HepG2 (cell line): Measurements from ENCODE around the gene ANKRD65. TPM values are rescaled to one million over a fixed set of nuclear protein-coding genes. Genes with fewer than 3 reads are reported as not detected.

Experiments used
- ARID5B ChIP-seq: IDR thresholded peaks from 2 replicates; pipeline ENCODE4 v1.4.0; 2020; ENCODE audit warnings: mild to moderate bottlenecking, missing genetic modification reagents
- BHLHE40 ChIP-seq: IDR thresholded peaks from 2 replicates; pipeline ENCODE4 v1.6.1; 2011; ENCODE audit warnings: low read length, improper control_type of control experiment
- CREM ChIP-seq, 2 experiments: sonication (generic) in 1 of 2; formaldehyde crosslinking in 1 of 2; IDR thresholded peaks; 2 replicates each; pipeline versions ENCODE4 v1.4.0 to v1.6.1; 2016 to 2020; ENCODE audit warnings: antibody characterized with exemption in 1 of 2, mild to moderate bottlenecking in 1 of 2, missing genetic modification reagents in 1 of 2
- FOXA1 ChIP-seq, 2 experiments: fragments of 450-650 bp in 1 of 2; sonication (generic) in 1 of 2; formaldehyde crosslinking in 1 of 2; IDR thresholded peaks; 2 replicates each; pipeline versions ENCODE4 v1.4.0 to v1.6.1; 2016 to 2020; ENCODE audit warnings: missing genetic modification reagents in 1 of 2
- FOXA3 ChIP-seq: IDR thresholded peaks from 2 replicates; pipeline ENCODE4 v1.6.1; 2016; ENCODE audit warnings: missing genetic modification reagents, missing compliant biosample characterization
- GRHL1 ChIP-seq: sonication (generic); formaldehyde crosslinking; conservative IDR thresholded peaks from 2 replicates; pipeline ENCODE4 v1.8.0; 2022; ENCODE audit warnings: missing genetic modification reagents
- NFYB ChIP-seq: sonication (generic); formaldehyde crosslinking; IDR thresholded peaks from 2 replicates; pipeline ENCODE4 v1.4.0; 2020; ENCODE audit warnings: missing genetic modification reagents
- TBX3 ChIP-seq: fragments of 450-650 bp; IDR thresholded peaks from 2 replicates; pipeline ENCODE4 v1.6.1; 2017; ENCODE audit warnings: antibody characterized with exemption, mild to moderate bottlenecking, inconsistent platforms, borderline replicate concordance
- UBTF ChIP-seq: sonication (generic); formaldehyde crosslinking; IDR thresholded peaks from 2 replicates; pipeline ENCODE4 v1.4.0; 2020; ENCODE audit warnings: mild to moderate bottlenecking, missing genetic modification reagents
- ZBTB2 ChIP-seq: sonication (generic); formaldehyde crosslinking; IDR thresholded peaks from 2 replicates; pipeline ENCODE4 v1.8.0; 2022; ENCODE audit warnings: low read depth, missing genetic modification reagents
- ZBTB25 ChIP-seq: IDR thresholded peaks from 2 replicates; pipeline ENCODE4 v1.6.1; 2018; ENCODE audit warnings: missing genetic modification reagents
- ZNF138 ChIP-seq: sonication (generic); formaldehyde crosslinking; IDR thresholded peaks from 2 replicates; pipeline ENCODE4 v1.5.0; 2020; ENCODE audit warnings: mild to moderate bottlenecking, low read depth, missing genetic modification reagents
- ZNF180 ChIP-seq: sonication (generic); formaldehyde crosslinking; IDR thresholded peaks from 2 replicates; pipeline ENCODE4 v1.4.0; 2020; ENCODE audit warnings: low read depth, missing genetic modification reagents, borderline replicate concordance
- ZNF383 ChIP-seq: sonication (generic); formaldehyde crosslinking; IDR thresholded peaks from 2 replicates; pipeline ENCODE4 v1.4.0; 2020; ENCODE audit warnings: missing genetic modification reagents, mild to moderate bottlenecking, borderline replicate concordance
- ZNF564 ChIP-seq: sonication (generic); formaldehyde crosslinking; IDR thresholded peaks from 2 replicates; pipeline ENCODE4 v1.8.1; 2023; ENCODE audit warnings: mild to moderate bottlenecking, missing genetic modification reagents
- ZUFSP ChIP-seq: sonication (generic); formaldehyde crosslinking; IDR thresholded peaks from 2 replicates; pipeline ENCODE4 v1.9.0; 2021; ENCODE audit warnings: missing genetic modification reagents, mild to moderate bottlenecking, borderline replicate concordance
- polyA plus RNA-seq, 8 experiments: library from polyadenylated mRNA; depleted of rRNA in 3 of 8; stranded (reverse) in 7 of 8; unstranded in 1 of 8; fragments of >200 nt; fragmentation: Illumina TruSeq in 4 of 8; extraction: Trizol in 4 of 8; gene quantifications; 2 replicates each; pipeline versions ENCODE4 v1.2.1 to v1.2.3, GENCODE V29; 2011 to 2016; ENCODE audit warnings: low read depth in 4 of 8, missing spikeins in 1 of 8, mixed read lengths in 1 of 8; ENCODE audit not compliant: insufficient read depth in 1 of 8
- total RNA-seq, 5 experiments: library from RNA; depleted of rRNA; stranded (reverse); fragments of >200 nt; fragmentation: Illumina TruSeq; extraction: Trizol; gene quantifications; 2 replicates each; pipeline ENCODE4 v1.2.3, GENCODE V29; 2016; ENCODE audit warnings: low read depth in 1 of 5

ANKRD65 gene
- total and polyA plus RNA-seq, 2 of the 13 experiments (the other 11 are each of a cell fraction or from before 2014, with no cell fraction given) = 12.1 to 30.1 TPM

GRCh38 chr1:1431845-1432273 is 10.8 kb upstream of the ANKRD65 start (continued):
- TF ChIP-seq ARID5B (peak; percentile 65), ZNF383 (no peak), TBX3 (no peak), ZBTB2 (CRISPR knock-in tag) (0 out of 2 replicates have a peak, but pooled peaks have one; percentile 37), CREM (IDR thresholded peaks at IDR 0.05) (peak; percentile 49; the same call in 1 of the 2 replicates), CREM (CRISPR knock-in tag; IDR thresholded peaks at IDR 0.05) (no peak), ZNF138 (CRISPR knock-in tag) (no peak), ZNF180 (CRISPR knock-in tag) (no peak), ZNF564 (CRISPR knock-in tag) (peak; percentile 76; the same call in 1 of the 2 replicates), BHLHE40 (no peak), FOXA1 (IDR thresholded peaks at IDR 0.05) (no peak), FOXA1 (CRISPR knock-in tag; IDR thresholded peaks at IDR 0.05) (peak; percentile 62), UBTF (CRISPR knock-in tag) (peak; percentile 87), GRHL1 (CRISPR knock-in tag) (no peak), ZBTB25 (peak; percentile 71), NFYB (CRISPR knock-in tag) (peak; percentile 41; the same call in 1 of the 2 replicates), FOXA3 (CRISPR knock-in tag) (peak; percentile 66), ZUFSP (CRISPR knock-in tag) (no peak)
